ENCODE data around the gene GPX5.
"Not testable (repeated sequence)": the region's sequence is repeated elsewhere in the genome, so short reads cannot be mapped to it uniquely, and the experiment has no call there.

GPX5 gene

GRCh38 chr6:28497893-28498292, 27.8 kb upstream of the GPX5 start:
- in situ Hi-C loops (cut with HindIII; ENCODE audit: low sequenced_read_pairs): no loop called here
- no peak for DNase-seq (ENCODE audit: low read depth)
- H3K4me3 ChIP-seq (ENCODE audit: low read depth, low read length): no peak overlapping the region
- TF ChIP-seq CTCF (IDR thresholded peaks at IDR 0.05; ENCODE audit: low read depth, low read length, missing control alignments): no peak

- no peak for TF ChIP-seq CTCF (IDR thresholded peaks at IDR 0.05; ENCODE audit: low read depth, low read length, missing control alignments)
- H3K4me3 ChIP-seq (ENCODE audit: low read depth, low read length): no peak overlapping the region
- no peak for DNase-seq (ENCODE audit: low read depth)
- in situ Hi-C loops (cut with HindIII; ENCODE audit: low sequenced_read_pairs): no loop called here
Observed at GRCh38 chr6:28501259-28501658, 24.4 kb upstream of the GPX5 start.

DNA sequence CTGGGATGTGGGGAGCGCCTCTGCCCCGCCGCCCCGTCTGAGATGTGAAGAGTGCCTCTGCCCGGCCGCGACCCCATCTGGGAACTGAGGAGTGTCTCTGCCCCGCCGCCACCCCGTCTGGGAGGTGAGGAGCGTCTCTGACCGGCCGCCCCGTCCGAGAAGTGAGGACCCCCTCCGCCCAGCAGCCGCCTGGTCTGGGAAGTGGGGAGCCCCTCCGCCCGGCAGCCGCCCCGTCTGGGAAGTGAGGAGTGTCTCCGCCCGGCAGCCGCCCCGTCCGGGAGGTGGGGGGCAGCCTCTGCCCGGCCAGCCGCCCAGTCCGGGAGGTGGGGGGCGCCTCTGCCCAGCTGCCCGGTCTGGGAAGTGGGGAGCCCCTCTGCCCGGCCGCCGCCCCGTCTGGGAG, 23.5 kb upstream of the GPX5 start:
- H3K4me3 ChIP-seq (ENCODE audit: low read depth, low read length); DNase-seq (ENCODE audit: low read depth); in situ Hi-C loops (cut with HindIII; ENCODE audit: low sequenced_read_pairs): not testable (repeated sequence)

GRCh38 chr6:28502709-28503305, 22.9 kb upstream of the GPX5 start:
- DNase-seq (ENCODE audit: low read depth); H3K4me3 ChIP-seq (ENCODE audit: low read depth, low read length); in situ Hi-C loops (cut with HindIII; ENCODE audit: low sequenced_read_pairs): not testable (repeated sequence)

- in situ Hi-C loops (cut with HindIII; ENCODE audit: low sequenced_read_pairs): no loop called here
- no peak for TF ChIP-seq CTCF (IDR thresholded peaks at IDR 0.05; ENCODE audit: low read depth, low read length, missing control alignments)
- no peak overlapping the region for H3K4me3 ChIP-seq (ENCODE audit: low read depth, low read length)
- no peak for DNase-seq (ENCODE audit: low read depth)
Observed at GRCh38 chr6:28505733-28506132, 19.9 kb upstream of the GPX5 start.

DNA sequence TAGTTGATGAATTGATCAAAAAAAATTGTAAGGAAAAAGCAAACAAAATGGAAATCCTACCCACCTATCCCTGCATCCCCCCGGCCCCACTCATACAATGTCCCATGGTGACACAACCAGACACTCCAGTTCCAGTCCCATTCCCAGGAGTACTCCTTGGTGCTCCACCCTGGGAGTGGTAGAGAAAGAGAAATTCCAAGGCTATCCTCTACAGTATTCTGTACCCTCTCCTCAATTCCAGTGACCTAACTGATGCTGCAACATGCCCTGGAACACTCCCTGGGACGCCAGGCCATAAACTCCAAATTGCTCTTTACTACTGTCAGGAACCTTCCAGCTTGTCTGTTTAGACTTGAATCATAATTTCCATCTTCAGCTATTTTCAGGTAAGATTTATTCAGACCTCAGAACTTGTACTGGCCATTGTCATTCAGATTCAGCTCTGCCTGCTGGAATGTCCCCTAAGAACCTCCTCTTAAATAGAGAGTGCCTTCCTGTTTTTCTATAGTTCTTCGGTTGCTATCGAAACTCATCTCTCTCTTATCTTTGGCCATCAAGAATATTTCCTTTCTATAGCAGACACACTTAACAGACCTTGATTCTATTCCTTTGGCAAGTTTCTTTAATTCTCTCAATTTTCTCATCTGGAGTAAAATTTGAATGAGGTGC, 18.7 kb upstream of the GPX5 start:
- no peak for TF ChIP-seq CTCF (IDR thresholded peaks at IDR 0.05; ENCODE audit: low read depth, low read length, missing control alignments)
- in situ Hi-C loops (cut with HindIII; ENCODE audit: low sequenced_read_pairs): no loop called here
- no peak overlapping the region for H3K4me3 ChIP-seq (ENCODE audit: low read depth, low read length)
- DNase-seq (ENCODE audit: low read depth): no peak

GRCh38 chr6:28511628-28512300, 13.9 kb upstream of the GPX5 start:
- no peak for DNase-seq (ENCODE audit: low read depth)
- no peak for TF ChIP-seq CTCF (IDR thresholded peaks at IDR 0.05; ENCODE audit: low read depth, low read length, missing control alignments)
- in situ Hi-C loops (cut with HindIII; ENCODE audit: low sequenced_read_pairs): no loop called here
- no peak overlapping the region for H3K4me3 ChIP-seq (ENCODE audit: low read depth, low read length)

DNA sequence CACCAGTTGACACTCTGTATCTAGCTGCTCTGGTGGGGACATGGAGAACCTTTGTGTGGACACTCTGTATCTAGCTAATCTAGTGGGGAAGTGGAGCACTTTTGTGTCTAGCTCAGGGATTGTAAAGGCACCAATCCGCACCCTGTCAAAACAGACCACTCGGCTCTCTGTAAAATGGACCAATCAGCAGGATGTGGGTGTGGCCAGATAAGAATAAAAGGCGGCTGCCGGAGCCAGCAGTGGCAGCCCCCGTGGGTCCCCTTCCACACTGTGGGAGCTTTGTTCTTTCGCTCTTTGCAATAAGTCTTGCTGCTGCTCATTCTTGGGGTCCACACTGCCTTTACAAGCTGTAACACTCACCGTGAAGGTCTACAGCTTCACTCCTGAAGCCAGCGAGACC, 13.3 kb upstream of the GPX5 start:
- in situ Hi-C loops (cut with HindIII; ENCODE audit: low sequenced_read_pairs); H3K4me3 ChIP-seq (ENCODE audit: low read depth, low read length); DNase-seq (ENCODE audit: low read depth): not testable (repeated sequence)

Data from astrocyte of the cerebellum (primary cell).